AG09309 (cell line): Measurements from ENCODE around the gene ETFBKMT.
"Not testable (repeated sequence)": the region's sequence is repeated elsewhere in the genome, so short reads cannot be mapped to it uniquely, and the experiment has no call there.

Source experiments
- DNase-seq: peaks from one replicate; pipeline ENCODE4 v3.0.0-alpha.2; 2010; ENCODE audit warnings: low read depth
- H3K4me3 ChIP-seq: 2 replicates; pipeline ENCODE4 v1.5.1; 2011; ENCODE audit warnings: mild to moderate bottlenecking, low read depth, low read length, moderate library complexity; ENCODE audit not compliant: control insufficient read depth
- CTCF ChIP-seq: IDR thresholded peaks from 2 replicates; pipeline ENCODE4 v1.5.1; 2011; ENCODE audit warnings: mild to moderate bottlenecking, low read depth, low read length, inconsistent platforms; ENCODE audit not compliant: insufficient read depth, control insufficient read depth; ENCODE audit errors: missing control alignments

Gene ETFBKMT

GRCh38 chr12:31664038-31664437 lies 4.5 kb downstream of the ETFBKMT start:
- no peak for TF ChIP-seq CTCF
- H3K4me3 ChIP-seq, result no peak overlapping the region
- DNase-seq, result no peak

- no peak for TF ChIP-seq CTCF
- DNase-seq, result no peak
- H3K4me3 ChIP-seq, result no peak overlapping the region
Measured at GRCh38 chr12:31669020-31669419, 9.5 kb downstream of the ETFBKMT start.

- not testable (repeated sequence) for DNase-seq
Measured at GRCh38 chr12:31669582-31669981, 10.1 kb downstream of the ETFBKMT start.

DNA sequence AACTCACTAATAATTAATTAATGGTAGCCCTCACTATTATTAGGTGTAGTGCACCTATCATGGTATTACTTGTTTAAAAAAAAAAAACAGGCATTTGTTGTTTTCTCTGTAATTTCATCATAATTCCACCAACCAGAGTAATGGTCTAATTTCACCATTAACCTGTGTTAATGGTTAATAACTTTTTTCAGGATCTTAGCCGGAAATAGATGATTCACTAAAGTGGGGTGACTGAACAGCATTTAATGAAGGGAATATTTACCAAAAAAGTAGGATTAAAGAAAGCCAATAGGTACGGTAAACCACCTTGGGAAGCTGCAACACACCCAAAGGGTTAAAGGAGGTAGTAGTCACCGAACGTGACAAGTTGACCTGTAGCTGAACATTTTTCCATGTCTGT lies 13.0 kb downstream of the ETFBKMT start:
- no peak for TF ChIP-seq CTCF
- no peak for DNase-seq
- H3K4me3 ChIP-seq, result no peak overlapping the region

More at GRCh38 chr12:31669582-31669981, 10.1 kb downstream of the ETFBKMT start:
- not testable (repeated sequence) for H3K4me3 ChIP-seq

GRCh38 chr12:31682136-31682962 lies 22.9 kb downstream of the ETFBKMT start:
- H3K4me3 ChIP-seq, result no peak overlapping the region
- TF ChIP-seq CTCF, result peak; percentile 82
- peak; percentile 48 for DNase-seq

- no peak for TF ChIP-seq CTCF
- no peak for DNase-seq
- no peak overlapping the region for H3K4me3 ChIP-seq
Measured at GRCh38 chr12:31685801-31686200, 26.3 kb downstream of the ETFBKMT start.

GRCh38 chr12:31687101-31687527 lies 27.6 kb downstream of the ETFBKMT start:
- no peak for TF ChIP-seq CTCF
- DNase-seq, result no peak
- no peak overlapping the region for H3K4me3 ChIP-seq

DNA sequence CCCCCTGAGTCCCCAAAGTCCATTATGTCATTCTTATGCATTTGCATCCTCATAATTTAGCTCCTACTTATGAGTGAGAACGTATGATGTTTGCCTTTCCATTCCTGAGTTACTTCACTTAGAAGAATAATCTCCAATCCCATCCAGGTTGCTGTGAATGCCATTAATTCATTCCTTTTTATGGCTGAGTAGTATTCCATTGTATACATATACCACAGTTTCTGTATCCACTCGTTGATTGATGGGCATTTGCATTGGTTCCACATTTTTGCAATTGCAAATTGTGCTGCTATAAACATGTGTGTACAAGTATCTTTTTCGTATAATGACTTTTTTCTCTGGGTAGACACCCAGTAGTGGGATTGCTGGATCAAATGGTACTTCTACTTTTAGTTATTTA lies 30.4 kb downstream of the ETFBKMT start:
- DNase-seq, H3K4me3 ChIP-seq: not testable (repeated sequence)
